Measurements from ENCODE around the gene LIPC. TPM values are rescaled to one million over a fixed set of nuclear protein-coding genes. Genes with fewer than 3 reads are reported as not detected.

LIPC gene
- total RNA-seq, 1 experiment from 2014 or later = not detected

GRCh38 chr15:58513008-58513407, 81.2 kb downstream of the LIPC start:
- no peak for DNase-seq (ENCODE audit: low read depth, low spot score)
- in situ Hi-C loops (cut with HindIII; ENCODE audit: low pct_unique_long_range_greater_than_20kb, low sequenced_read_pairs) = no loop called here

- DNase-seq (ENCODE audit: low read depth, low spot score) = no peak
- in situ Hi-C loops (cut with HindIII; ENCODE audit: low pct_unique_long_range_greater_than_20kb, low sequenced_read_pairs) = no loop called here
These were observed 82.0 kb downstream of the LIPC start for GRCh38 chr15:58513726-58514336.

GRCh38 chr15:58515807-58516206, 84.0 kb downstream of the LIPC start:
- in situ Hi-C loops (cut with HindIII; ENCODE audit: low pct_unique_long_range_greater_than_20kb, low sequenced_read_pairs) = no loop called here
- no peak for DNase-seq (ENCODE audit: low read depth, low spot score)

GRCh38 chr15:58517252-58517681, 85.5 kb downstream of the LIPC start:
- in situ Hi-C loops (cut with HindIII; ENCODE audit: low pct_unique_long_range_greater_than_20kb, low sequenced_read_pairs) = no loop called here
- peak; percentile 57 for DNase-seq (ENCODE audit: low read depth, low spot score)

- DNase-seq (ENCODE audit: low read depth, low spot score) = no peak
- in situ Hi-C loops (cut with HindIII; ENCODE audit: low pct_unique_long_range_greater_than_20kb, low sequenced_read_pairs) = no loop called here
These were observed 86.1 kb downstream of the LIPC start for GRCh38 chr15:58517682-58518525.

- DNase-seq (ENCODE audit: low read depth, low spot score) = no peak
- in situ Hi-C loops (cut with HindIII; ENCODE audit: low pct_unique_long_range_greater_than_20kb, low sequenced_read_pairs) = no loop called here
These were observed 86.8 kb downstream of the LIPC start for GRCh38 chr15:58518626-58519025.

- DNase-seq (ENCODE audit: low read depth, low spot score) = no peak
- in situ Hi-C loops (cut with HindIII; ENCODE audit: low pct_unique_long_range_greater_than_20kb, low sequenced_read_pairs) = no loop called here
These were observed 87.7 kb downstream of the LIPC start for GRCh38 chr15:58519516-58519915.

- in situ Hi-C loops (cut with HindIII; ENCODE audit: low pct_unique_long_range_greater_than_20kb, low sequenced_read_pairs) = no loop called here
These were observed 88.7 kb downstream of the LIPC start for GRCh38 chr15:58520464-58520863.

GRCh38 chr15:58520936-58521292, 89.1 kb downstream of the LIPC start:
- in situ Hi-C loops (cut with HindIII; ENCODE audit: low pct_unique_long_range_greater_than_20kb, low sequenced_read_pairs) = no loop called here
- no peak for DNase-seq (ENCODE audit: low read depth, low spot score)

More at GRCh38 chr15:58520464-58520863, 88.7 kb downstream of the LIPC start:
- no peak for DNase-seq (ENCODE audit: low read depth, low spot score)

GRCh38 chr15:58521293-58521991, 89.7 kb downstream of the LIPC start:
- in situ Hi-C loops (cut with HindIII; ENCODE audit: low pct_unique_long_range_greater_than_20kb, low sequenced_read_pairs) = no loop called here
- DNase-seq (ENCODE audit: low read depth, low spot score) = no peak

GRCh38 chr15:58522391-58522790, 90.6 kb downstream of the LIPC start:
- in situ Hi-C loops (cut with HindIII; ENCODE audit: low pct_unique_long_range_greater_than_20kb, low sequenced_read_pairs) = no loop called here
- no peak for DNase-seq (ENCODE audit: low read depth, low spot score)

GRCh38 chr15:58522865-58523264, 91.1 kb downstream of the LIPC start:
- DNase-seq (ENCODE audit: low read depth, low spot score) = no peak
- in situ Hi-C loops (cut with HindIII; ENCODE audit: low pct_unique_long_range_greater_than_20kb, low sequenced_read_pairs) = no loop called here

GRCh38 chr15:58523634-58524033, 91.8 kb downstream of the LIPC start:
- in situ Hi-C loops (cut with HindIII; ENCODE audit: low pct_unique_long_range_greater_than_20kb, low sequenced_read_pairs) = no loop called here
- no peak for DNase-seq (ENCODE audit: low read depth, low spot score)

- DNase-seq (ENCODE audit: low read depth, low spot score) = no peak
- in situ Hi-C loops (cut with HindIII; ENCODE audit: low pct_unique_long_range_greater_than_20kb, low sequenced_read_pairs) = no loop called here
These were observed 92.5 kb downstream of the LIPC start for GRCh38 chr15:58524247-58524646.

GRCh38 chr15:58525991-58526421, 94.2 kb downstream of the LIPC start:
- DNase-seq (ENCODE audit: low read depth, low spot score) = no peak
- in situ Hi-C loops (cut with HindIII; ENCODE audit: low pct_unique_long_range_greater_than_20kb, low sequenced_read_pairs) = no loop called here

GRCh38 chr15:58526647-58527192, 94.9 kb downstream of the LIPC start:
- DNase-seq (ENCODE audit: low read depth, low spot score) = no peak
- in situ Hi-C loops (cut with HindIII; ENCODE audit: low pct_unique_long_range_greater_than_20kb, low sequenced_read_pairs) = no loop called here

GRCh38 chr15:58527573-58528187, 95.9 kb downstream of the LIPC start:
- in situ Hi-C loops (cut with HindIII; ENCODE audit: low pct_unique_long_range_greater_than_20kb, low sequenced_read_pairs) = no loop called here

More at GRCh38 chr15:58527573-58528187, 95.9 kb downstream of the LIPC start:
- DNase-seq (ENCODE audit: low read depth, low spot score) = no peak
